GM23338 (cell line): ENCODE measurements around the gene SLC8A1. TPM values are rescaled to one million over a fixed set of nuclear protein-coding genes. Genes with fewer than 3 reads are reported as not detected.

Experiments used
- ATAC-seq: fragments of 200-7000 bp; cut with Tn5 transposase; 3 replicates; pipeline ENCODE4 v1.9.1; 2020
- DNase-seq: peaks from one replicate; pipeline ENCODE4 v3.0.0-alpha.2; 2015; ENCODE audit warnings: low spot score
- H2AFZ ChIP-seq: fragments of 200-600 bp; sonication (generic); 2 replicates; pipeline ENCODE4 v1.8.0; 2016; ENCODE audit warnings: antibody characterized with exemption, mild to moderate bottlenecking, moderate library complexity
- H3F3A ChIP-seq: fragments of 200-600 bp; sonication (generic); replicated peaks from 2 replicates; pipeline ENCODE4 v1.8.0; 2017; ENCODE audit warnings: antibody characterized with exemption, mixed run types, low read depth
- H3K27ac ChIP-seq: fragments of 200-600 bp; sonication (generic); 2 replicates; pipeline ENCODE4 v1.6.1; 2016; ENCODE audit warnings: low read depth
- H3K27me3 ChIP-seq: fragments of 200-600 bp; sonication (generic); 2 replicates; pipeline ENCODE4 v1.8.0; 2016; ENCODE audit warnings: mild to moderate bottlenecking, mixed run types, moderate library complexity; ENCODE audit not compliant: insufficient read depth
- H3K36me3 ChIP-seq: fragments of 200-600 bp; sonication (generic); 2 replicates; pipeline ENCODE4 v1.8.0; 2016; ENCODE audit warnings: mild to moderate bottlenecking; ENCODE audit not compliant: insufficient read depth
- H3K4me1 ChIP-seq: fragments of 200-600 bp; sonication (generic); 2 replicates; pipeline ENCODE4 v1.8.0; 2016; ENCODE audit warnings: mild to moderate bottlenecking, moderate library complexity; ENCODE audit not compliant: insufficient read depth
- H3K4me2 ChIP-seq: fragments of 200-600 bp; sonication (generic); 2 replicates; pipeline ENCODE4 v1.7.1; 2017; ENCODE audit warnings: mixed run types
- H3K4me3 ChIP-seq: fragments of 200-600 bp; sonication (generic); 2 replicates; pipeline ENCODE4 v1.6.1; 2016; ENCODE audit warnings: mixed run types
- H3K79me2 ChIP-seq: fragments of 200-600 bp; sonication (generic); replicated peaks from 2 replicates; pipeline ENCODE4 v1.8.0; 2017; ENCODE audit warnings: mild to moderate bottlenecking; ENCODE audit not compliant: insufficient read depth
- H3K9me2 ChIP-seq: fragments of 200-600 bp; sonication (generic); 2 replicates; pipeline ENCODE4 v1.8.0; 2017; ENCODE audit not compliant: insufficient read depth
- H4K20me1 ChIP-seq: fragments of 200-600 bp; sonication (generic); replicated peaks from 2 replicates; pipeline ENCODE4 v1.8.0; 2017; ENCODE audit warnings: mild to moderate bottlenecking; ENCODE audit not compliant: insufficient read depth
- H3K27ac Mint-ChIP-seq: 2 replicates; pipeline ENCODE4 v1.8.0; 2020; ENCODE audit warnings: inconsistent platforms, mild to moderate bottlenecking, moderate library complexity, mixed read lengths
- H3K27me3 Mint-ChIP-seq: 3 replicates; pipeline ENCODE4 v1.8.0; 2022; ENCODE audit warnings: low read depth, mild to moderate bottlenecking, moderate library complexity, mixed read lengths, inconsistent platforms; ENCODE audit not compliant: insufficient read depth, poor library complexity
- H3K36me3 Mint-ChIP-seq: 3 replicates; pipeline ENCODE4 v1.8.0; 2021; ENCODE audit warnings: low read depth, mild to moderate bottlenecking, inconsistent platforms, moderate library complexity, mixed read lengths
- H3K4me1 Mint-ChIP-seq: 3 replicates; pipeline ENCODE4 v1.8.0; 2020; ENCODE audit warnings: mild to moderate bottlenecking, inconsistent platforms, mixed read lengths
- H3K4me3 Mint-ChIP-seq: 3 replicates; pipeline ENCODE4 v1.8.0; 2021; ENCODE audit warnings: moderate library complexity, mild to moderate bottlenecking, inconsistent platforms, mixed read lengths
- H3K9me3 Mint-ChIP-seq: 3 replicates; pipeline ENCODE4 v1.8.0; 2020; ENCODE audit warnings: moderate library complexity, mild to moderate bottlenecking, inconsistent platforms, mixed read lengths
- CREB1 ChIP-seq: fragments of 250-450 bp; sonication (Bioruptor Pico); IDR thresholded peaks from 2 replicates; pipeline ENCODE4 v1.5.0; 2020; ENCODE audit warnings: low read depth, mild to moderate bottlenecking, moderate library complexity
- EZH2phosphoT487 ChIP-seq: fragments of 200-600 bp; sonication (generic); IDR thresholded peaks from one replicate; pipeline ENCODE4 v1.8.1; 2018; ENCODE audit warnings: antibody characterized with exemption; ENCODE audit not compliant: unreplicated experiment
- ZNF331 ChIP-seq: fragments of 250-450 bp; sonication (Bioruptor Pico); IDR thresholded peaks from 2 replicates; pipeline ENCODE4 v1.5.0; 2020; ENCODE audit warnings: low read depth, mild to moderate bottlenecking, moderate library complexity
- ZNF462 ChIP-seq: fragments of 250-450 bp; sonication (Bioruptor Pico); IDR thresholded peaks from 2 replicates; pipeline ENCODE4 v1.5.0; 2020; ENCODE audit warnings: mild to moderate bottlenecking, moderate library complexity
- polyA plus RNA-seq: library from polyadenylated mRNA; unstranded; fragments of >200 nt; fragmentation: Nextera tagmentation; extraction: Ambion mirVana; gene quantifications from 2 replicates; pipeline ENCODE4 v1.2.1, GENCODE V29; 2016
- total RNA-seq: library from RNA; depleted of rRNA; stranded (reverse); fragments of >200 nt; shearing (Covaris generic); gene quantifications from 2 replicates; pipeline ENCODE4 v1.2.3, GENCODE V29; 2014
- TF ChIP-seq, protein P1 (sequence below), 2 experiments: fragments of 200-600 bp in 1 of 2; sonication (generic) in 1 of 2; conservative IDR thresholded peaks; 2 replicates each; pipeline versions ENCODE4 v1.5.1 to v1.6.1; 2016 to 2017; ENCODE audit warnings: antibody characterized with exemption in 2 of 2, low read depth in 2 of 2, mild to moderate bottlenecking in 2 of 2, moderate library complexity in 1 of 2
- TF ChIP-seq, protein P2 (sequence below): IDR thresholded peaks from 2 replicates; pipeline ENCODE4 v1.6.1; 2016; ENCODE audit warnings: antibody characterized with exemption

Gene SLC8A1
- total and polyA plus RNA-seq, 2 experiments from 2014 or later: 2.5 to 3.3 TPM

GRCh38 chr2:40304340-40304739, 147.6 kb downstream of the SLC8A1 start:
- Histone ChIP-seq H3K4me3 (no peak overlapping the region), H4K20me1 (no peaks in the 10 kb centered on the region; the same call in 1 of the 2 replicates), H3K27ac (no peak overlapping the region), H3K9me2 (0 out of 2 replicates have a peak, but pooled peaks cover 7% of the 10 kb centered on the region), H3K4me2 (no peak overlapping the region), H3K36me3 (no peaks in the 10 kb centered on the region), H3K79me2 (no peaks in the 10 kb centered on the region), H3K4me1 (no peaks in the 10 kb centered on the region), H3K27me3 (no peaks in the 10 kb centered on the region), H3F3A (no peaks in the 10 kb centered on the region), H2AFZ (peak overlapping the region; percentile 78; the same call in 1 of the 2 replicates)
- H3K9me3 Mint-ChIP-seq: no peaks in the 10 kb centered on the region
- ATAC-seq (peak; percentile 62), DNase-seq (peak; percentile 38)
- H3K36me3 Mint-ChIP-seq: no peaks in the 10 kb centered on the region
- peaks cover 17% of the 10 kb centered on the region for H3K4me1 Mint-ChIP-seq
- no peak overlapping the region for H3K4me3 Mint-ChIP-seq
- peaks cover 1% of the 10 kb centered on the region for H3K27me3 Mint-ChIP-seq
- no peak for TF ChIP-seq ZNF331
- no peak for TF ChIP-seq EZH2phosphoT487
- no peak for TF ChIP-seq CREB1 (CRISPR knock-in tag)
- TF ChIP-seq, protein P1, sequence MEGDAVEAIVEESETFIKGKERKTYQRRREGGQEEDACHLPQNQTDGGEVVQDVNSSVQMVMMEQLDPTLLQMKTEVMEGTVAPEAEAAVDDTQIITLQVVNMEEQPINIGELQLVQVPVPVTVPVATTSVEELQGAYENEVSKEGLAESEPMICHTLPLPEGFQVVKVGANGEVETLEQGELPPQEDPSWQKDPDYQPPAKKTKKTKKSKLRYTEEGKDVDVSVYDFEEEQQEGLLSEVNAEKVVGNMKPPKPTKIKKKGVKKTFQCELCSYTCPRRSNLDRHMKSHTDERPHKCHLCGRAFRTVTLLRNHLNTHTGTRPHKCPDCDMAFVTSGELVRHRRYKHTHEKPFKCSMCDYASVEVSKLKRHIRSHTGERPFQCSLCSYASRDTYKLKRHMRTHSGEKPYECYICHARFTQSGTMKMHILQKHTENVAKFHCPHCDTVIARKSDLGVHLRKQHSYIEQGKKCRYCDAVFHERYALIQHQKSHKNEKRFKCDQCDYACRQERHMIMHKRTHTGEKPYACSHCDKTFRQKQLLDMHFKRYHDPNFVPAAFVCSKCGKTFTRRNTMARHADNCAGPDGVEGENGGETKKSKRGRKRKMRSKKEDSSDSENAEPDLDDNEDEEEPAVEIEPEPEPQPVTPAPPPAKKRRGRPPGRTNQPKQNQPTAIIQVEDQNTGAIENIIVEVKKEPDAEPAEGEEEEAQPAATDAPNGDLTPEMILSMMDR (conservative IDR thresholded peaks at IDR 0.05; ENCODE audit: low read depth in 2 of 2): no peak
- TF ChIP-seq, protein P2, sequence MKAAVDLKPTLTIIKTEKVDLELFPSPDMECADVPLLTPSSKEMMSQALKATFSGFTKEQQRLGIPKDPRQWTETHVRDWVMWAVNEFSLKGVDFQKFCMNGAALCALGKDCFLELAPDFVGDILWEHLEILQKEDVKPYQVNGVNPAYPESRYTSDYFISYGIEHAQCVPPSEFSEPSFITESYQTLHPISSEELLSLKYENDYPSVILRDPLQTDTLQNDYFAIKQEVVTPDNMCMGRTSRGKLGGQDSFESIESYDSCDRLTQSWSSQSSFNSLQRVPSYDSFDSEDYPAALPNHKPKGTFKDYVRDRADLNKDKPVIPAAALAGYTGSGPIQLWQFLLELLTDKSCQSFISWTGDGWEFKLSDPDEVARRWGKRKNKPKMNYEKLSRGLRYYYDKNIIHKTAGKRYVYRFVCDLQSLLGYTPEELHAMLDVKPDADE: no peak
- TF ChIP-seq ZNF462 (CRISPR knock-in tag): no peak
- peak overlapping the region; percentile 36; the same call in 1 of the 2 replicates for H3K27ac Mint-ChIP-seq
